AG10803 (cell line): ENCODE results near the gene IL10RB.
A peak's percentile ranks its signal among the peaks of the same experiment; 100 is the strongest.

Source experiments
- DNase-seq: peaks from one replicate; pipeline ENCODE4 v3.0.0; 2010; ENCODE audit warnings: low read depth
- H3K4me3 ChIP-seq: 2 replicates; pipeline ENCODE4 v1.5.1; 2011; ENCODE audit warnings: mild to moderate bottlenecking, low read length, control low read depth
- TF ChIP-seq, protein P1 (sequence below): conservative IDR thresholded peaks from 2 replicates; pipeline ENCODE4 v1.5.1; 2011; ENCODE audit warnings: mild to moderate bottlenecking, low read length, control low read depth, inconsistent platforms

Gene IL10RB

DNA sequence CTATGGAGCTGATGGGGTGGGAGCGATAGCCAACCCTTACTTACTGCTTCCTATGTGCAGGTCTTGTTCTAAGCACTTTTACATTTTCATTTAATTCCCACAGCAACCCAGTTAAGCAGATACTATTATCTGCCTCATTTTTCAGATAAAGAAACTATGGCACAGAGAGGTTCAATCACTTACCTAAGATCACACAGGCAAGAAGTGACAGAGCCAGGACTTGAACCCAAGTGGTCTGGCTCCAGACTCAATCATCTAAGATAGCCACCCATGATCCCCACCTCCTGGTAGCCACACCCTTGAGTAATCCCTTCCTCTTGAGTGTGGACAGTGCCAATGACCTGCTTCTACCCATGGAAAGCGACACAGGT, 35.5 kb downstream of the IL10RB start:
- TF ChIP-seq, protein P1, sequence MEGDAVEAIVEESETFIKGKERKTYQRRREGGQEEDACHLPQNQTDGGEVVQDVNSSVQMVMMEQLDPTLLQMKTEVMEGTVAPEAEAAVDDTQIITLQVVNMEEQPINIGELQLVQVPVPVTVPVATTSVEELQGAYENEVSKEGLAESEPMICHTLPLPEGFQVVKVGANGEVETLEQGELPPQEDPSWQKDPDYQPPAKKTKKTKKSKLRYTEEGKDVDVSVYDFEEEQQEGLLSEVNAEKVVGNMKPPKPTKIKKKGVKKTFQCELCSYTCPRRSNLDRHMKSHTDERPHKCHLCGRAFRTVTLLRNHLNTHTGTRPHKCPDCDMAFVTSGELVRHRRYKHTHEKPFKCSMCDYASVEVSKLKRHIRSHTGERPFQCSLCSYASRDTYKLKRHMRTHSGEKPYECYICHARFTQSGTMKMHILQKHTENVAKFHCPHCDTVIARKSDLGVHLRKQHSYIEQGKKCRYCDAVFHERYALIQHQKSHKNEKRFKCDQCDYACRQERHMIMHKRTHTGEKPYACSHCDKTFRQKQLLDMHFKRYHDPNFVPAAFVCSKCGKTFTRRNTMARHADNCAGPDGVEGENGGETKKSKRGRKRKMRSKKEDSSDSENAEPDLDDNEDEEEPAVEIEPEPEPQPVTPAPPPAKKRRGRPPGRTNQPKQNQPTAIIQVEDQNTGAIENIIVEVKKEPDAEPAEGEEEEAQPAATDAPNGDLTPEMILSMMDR, result no peak
- no peak overlapping the region for H3K4me3 ChIP-seq
- no peak for DNase-seq

DNA sequence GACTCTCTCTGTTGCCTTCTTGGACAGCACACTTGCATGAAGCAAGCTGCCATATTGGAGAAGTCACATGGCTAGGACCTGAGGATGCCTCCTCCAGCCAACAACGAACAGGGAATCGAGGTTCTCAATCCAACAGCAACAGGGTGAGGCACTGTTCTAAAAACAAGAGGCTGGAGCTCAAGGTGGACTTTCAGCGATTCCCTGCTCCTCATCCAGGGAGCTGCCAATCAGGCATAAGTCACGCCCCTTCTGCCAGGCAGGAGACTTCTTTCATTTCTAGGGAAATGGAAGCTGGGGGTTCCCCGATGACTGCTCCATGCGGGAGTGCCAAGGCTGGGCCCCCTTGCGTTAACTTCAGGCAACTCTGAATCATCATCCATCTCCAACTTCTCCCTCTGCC, 35.9 kb downstream of the IL10RB start:
- no peak for DNase-seq
- TF ChIP-seq, protein P1, result no peak

DNA sequence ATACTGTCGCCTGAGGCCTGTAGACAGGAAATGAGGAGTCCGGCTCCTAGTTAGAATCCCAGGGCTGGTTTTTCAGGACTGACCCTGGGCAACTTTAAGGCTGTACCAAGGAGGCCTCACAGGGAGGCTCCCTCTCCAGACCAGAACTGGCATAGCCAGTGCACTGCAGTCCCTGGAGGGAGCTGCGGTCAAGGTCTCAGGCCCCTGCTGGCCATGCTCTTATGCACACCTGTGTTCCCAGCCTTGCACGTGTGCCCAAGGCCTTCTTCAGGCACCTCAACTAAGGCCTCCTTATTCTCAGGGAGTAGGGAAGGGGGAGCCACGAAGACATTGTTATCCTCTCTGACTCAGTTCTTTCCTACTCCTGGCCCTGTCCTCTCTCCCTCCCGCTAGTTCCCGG, 36.6 kb downstream of the IL10RB start:
- DNase-seq, result no peak
- no peak overlapping the region for H3K4me3 ChIP-seq
- TF ChIP-seq, protein P1, result no peak

More for the DNA sequence above, 35.9 kb downstream of the IL10RB start:
- H3K4me3 ChIP-seq, result no peak overlapping the region

DNA sequence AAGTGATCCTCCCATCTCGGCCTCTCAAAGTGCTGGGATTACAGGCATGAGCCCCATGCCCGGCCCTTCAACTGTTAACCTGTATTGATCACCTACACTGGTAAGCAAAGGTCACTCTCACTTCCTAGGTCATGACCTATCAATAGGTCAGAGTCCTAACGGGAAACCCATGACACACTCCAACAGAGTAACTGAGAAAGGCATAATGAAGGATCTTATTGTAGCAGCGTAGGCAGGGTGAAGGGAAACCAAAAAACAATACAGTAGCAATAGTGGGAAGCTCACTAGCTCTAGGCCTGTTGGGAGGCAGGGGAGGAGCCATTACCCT, 39.1 kb downstream of the IL10RB start:
- no peak overlapping the region for H3K4me3 ChIP-seq
- DNase-seq, result no peak
- TF ChIP-seq, protein P1, result no peak

DNA sequence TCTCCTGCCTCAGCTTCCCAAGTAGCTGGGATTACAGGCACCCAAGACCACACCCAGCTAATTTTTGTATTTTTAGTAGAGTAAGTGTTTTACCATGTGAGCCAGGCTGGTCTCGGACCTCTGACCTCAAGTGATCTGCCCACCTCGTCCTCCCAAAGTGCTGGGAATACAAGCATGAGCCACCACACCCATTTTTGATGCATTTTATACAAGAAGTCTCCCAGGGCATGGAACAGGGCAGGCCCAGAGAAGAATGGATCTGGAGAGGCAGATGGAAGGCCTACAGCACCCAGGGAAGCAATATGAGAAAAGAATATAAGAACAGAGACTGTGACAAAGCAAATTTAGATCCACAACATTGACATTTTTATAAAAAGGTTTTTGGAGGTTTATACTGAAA, 39.8 kb downstream of the IL10RB start:
- DNase-seq, result no peak
- TF ChIP-seq, protein P1, result no peak
- no peak overlapping the region for H3K4me3 ChIP-seq

DNA sequence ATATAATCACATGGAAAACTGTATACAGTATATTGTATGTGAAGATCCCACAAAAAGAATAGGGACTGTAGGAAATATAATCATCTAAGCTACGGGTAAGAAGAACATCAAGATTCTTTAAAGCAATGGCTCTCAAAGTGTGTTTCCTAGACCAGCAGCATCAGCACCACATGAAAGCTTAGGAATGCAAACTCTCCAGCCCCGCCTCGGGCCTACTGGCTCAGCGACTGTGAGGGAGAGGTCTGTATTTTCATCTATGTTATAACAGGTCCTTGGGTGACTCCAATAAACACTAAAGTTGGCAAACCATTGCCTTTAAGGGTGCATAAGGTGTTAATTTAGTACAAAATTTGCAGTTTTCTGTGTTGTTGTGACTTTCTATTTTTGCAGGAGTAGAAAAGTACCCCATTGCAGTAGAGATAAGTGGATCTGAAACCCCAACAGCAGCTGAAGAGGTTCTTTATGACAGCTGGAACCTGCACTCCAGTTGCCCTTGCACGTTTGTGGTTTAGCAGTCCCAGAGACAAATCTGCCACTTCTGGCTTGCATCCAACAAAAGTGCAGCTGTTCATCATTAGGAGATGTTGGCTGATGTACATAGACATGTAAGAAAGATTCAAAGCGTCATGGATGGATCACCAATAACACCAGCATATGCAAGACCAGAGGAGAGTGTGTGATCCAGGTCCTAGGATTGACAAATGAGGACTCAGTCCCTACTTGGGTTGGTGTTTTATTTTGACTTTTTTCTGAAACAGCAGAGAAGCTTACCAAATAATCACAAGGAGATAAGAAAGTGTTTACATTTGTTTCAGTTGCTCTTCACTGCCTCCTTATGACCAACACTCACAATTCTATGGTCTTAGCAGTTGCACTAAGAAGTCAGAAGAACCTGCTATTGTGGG, 42.7 kb downstream of the IL10RB start:
- H3K4me3 ChIP-seq, result no peak overlapping the region
- TF ChIP-seq, protein P1, result no peak

DNA sequence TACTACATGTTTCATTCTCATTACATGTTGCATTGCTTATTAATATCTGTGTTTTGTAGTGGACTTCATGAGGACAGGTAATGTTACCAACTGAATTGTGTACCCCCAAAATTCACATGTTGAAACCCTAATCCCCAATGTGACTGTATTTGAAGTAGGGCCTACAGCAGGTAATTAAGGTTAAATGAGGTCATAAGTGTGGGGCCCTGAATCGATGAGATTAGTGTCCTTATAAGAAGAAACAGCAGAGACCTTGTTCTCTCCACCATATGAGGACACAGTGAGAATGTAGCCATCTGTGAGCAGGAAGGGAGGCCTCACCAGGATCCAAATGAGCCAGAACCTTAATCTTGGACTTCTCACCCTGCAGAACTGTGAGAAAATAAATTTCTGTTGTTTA, 43.6 kb downstream of the IL10RB start:
- no peak for DNase-seq
- no peak overlapping the region for H3K4me3 ChIP-seq
- TF ChIP-seq, protein P1, result no peak

More for the DNA sequence above, 42.7 kb downstream of the IL10RB start:
- DNase-seq, result peak; percentile 72
